Common myeloid progenitor, CD34-positive (primary cell): ENCODE results near the gene NEO1.
A peak's percentile ranks its signal among the peaks of the same experiment; 100 is the strongest.

Experiments
- CTCF ChIA-PET: fragments of 350-600 bp; sonication (Branson Sonifier 250); formaldehyde crosslinking; loops from one replicate; lab custom pipeline; 2021; ENCODE audit warnings: antibody characterized with exemption; lab: Charles Lee
- POLR2A ChIA-PET: fragments of 350-600 bp; sonication (Branson Sonifier 250); formaldehyde crosslinking; loops from one replicate; lab custom pipeline; 2021; ENCODE audit warnings: antibody characterized with exemption; lab: Charles Lee
- DNase-seq, 3 donors: peaks; one replicate each; pipeline versions ENCODE4 v3.0.0 to v3.0.0-alpha.2; 2013
- H3K27ac ChIP-seq, 2 experiments: 1 replicate in 1 of 2; 2 replicates in 1 of 2; pipeline ENCODE4 v1.7.0; 2013; ENCODE audit warnings: inconsistent platforms in 2 of 2, low read length in 2 of 2, mild to moderate bottlenecking in 2 of 2, low read depth in 1 of 2, moderate library complexity in 1 of 2; ENCODE audit not compliant: severe bottlenecking in 2 of 2, insufficient read depth in 1 of 2, poor library complexity in 1 of 2
- H3K27me3 ChIP-seq, 5 experiments: replicated peaks in 2 of 5; 1 replicate in 3 of 5; 2 replicates in 2 of 5; pipeline versions ENCODE4 v1.6.1 to v1.7.0; 2013; ENCODE audit warnings: low read length in 4 of 5, mild to moderate bottlenecking in 2 of 5, moderate library complexity in 2 of 5, inconsistent platforms in 1 of 5; ENCODE audit not compliant: insufficient read depth in 5 of 5, control insufficient read depth in 4 of 5
- H3K36me3 ChIP-seq, 4 experiments: 1 replicate in 2 of 4; 2 replicates in 2 of 4; pipeline versions ENCODE4 v1.6.1 to v1.7.0; 2013; ENCODE audit warnings: low read length in 3 of 4, control low read depth in 1 of 4, mild to moderate bottlenecking in 1 of 4; ENCODE audit not compliant: control insufficient read depth in 4 of 4, insufficient read depth in 4 of 4
- H3K4me1 ChIP-seq, 4 experiments: 1 replicate in 3 of 4; 2 replicates in 1 of 4; pipeline versions ENCODE4 v1.6.1 to v1.7.1; 2013; ENCODE audit warnings: low read length in 3 of 4, mild to moderate bottlenecking in 3 of 4, control low read depth in 1 of 4, inconsistent platforms in 1 of 4, moderate library complexity in 1 of 4; ENCODE audit not compliant: control insufficient read depth in 4 of 4, insufficient read depth in 4 of 4; ENCODE audit errors: control extremely low read depth in 1 of 4
- H3K4me3 ChIP-seq, 7 experiments: 1 replicate in 4 of 7; 2 replicates in 3 of 7; pipeline versions ENCODE4 v1.5.1 to v1.7.0; 2013; ENCODE audit warnings: mild to moderate bottlenecking in 7 of 7, low read length in 6 of 7, moderate library complexity in 6 of 7, inconsistent platforms in 2 of 7, low read depth in 2 of 7, control low read depth in 1 of 7; ENCODE audit not compliant: insufficient read depth in 4 of 7, control insufficient read depth in 1 of 7; ENCODE audit errors: extremely low read depth in 1 of 7
- H3K9me3 ChIP-seq, 5 experiments: 1 replicate in 4 of 5; 2 replicates in 1 of 5; pipeline versions ENCODE4 v1.6.1 to v1.7.1; 2013; ENCODE audit warnings: low read length in 4 of 5, mild to moderate bottlenecking in 2 of 5, inconsistent platforms in 1 of 5, low read depth in 1 of 5, moderate library complexity in 1 of 5; ENCODE audit not compliant: control insufficient read depth in 4 of 5, insufficient read depth in 2 of 5; ENCODE audit errors: control extremely low read depth in 1 of 5
- WGBS: methylation state at CpG from one replicate; pipeline ENCODE4 v1.1.5; 2013; ENCODE audit not compliant: insufficient coverage; 5-methylcytosine and 5-hydroxymethylcytosine counted together

NEO1 gene

GRCh38 chr15:73321496-73322450 is 269.5 kb downstream of the NEO1 start:
- ChIA-PET POLR2A (no interaction called here), CTCF (no interaction called here)
- H3K27ac ChIP-seq, result no peak overlapping the region
- WGBS, result 97% methylated on average over 13 of the region's 17 CpGs
- H3K36me3 ChIP-seq, result no peaks in the 10 kb centered on the region
- H3K4me3 ChIP-seq, result no peak overlapping the region
- DNase-seq, result no peak
- H3K4me1 ChIP-seq, result no peaks in the 10 kb centered on the region
- H3K9me3 ChIP-seq, result no peaks in the 10 kb centered on the region
- H3K27me3 ChIP-seq, result peaks cover 0 to 60% (median 10%) of the 10 kb centered on the region in 5 experiments

- Histone ChIP-seq H3K4me3 (no peak overlapping the region), H3K4me1 (no peaks in the 10 kb centered on the region), H3K27ac (no peak overlapping the region), H3K27me3 (peaks cover 0 to 55% (median 8%) of the 10 kb centered on the region in 5 experiments), H3K36me3 (no peaks in the 10 kb centered on the region), H3K9me3 (no peaks in the 10 kb centered on the region)
- no peak for DNase-seq
- ChIA-PET CTCF (no interaction called here), POLR2A (no interaction called here)
- 92% methylated on average over 25 of the region's 38 CpGs for WGBS
Measured at GRCh38 chr15:73322665-73323373, 270.6 kb downstream of the NEO1 start.

- H3K27me3 ChIP-seq, result peaks cover 0 to 50% (median 5%) of the 10 kb centered on the region in 5 experiments
- no peak overlapping the region for H3K4me3 ChIP-seq
- H3K9me3 ChIP-seq, result no peaks in the 10 kb centered on the region
- H3K27ac ChIP-seq, result no peak overlapping the region
- CTCF ChIA-PET, result no interaction called here
- 95% methylated on average over 30 of the region's 30 CpGs for WGBS
- no peaks in the 10 kb centered on the region for H3K36me3 ChIP-seq
- H3K4me1 ChIP-seq, result no peaks in the 10 kb centered on the region
- POLR2A ChIA-PET, result no interaction called here
- DNase-seq, result no peak
Measured at GRCh38 chr15:73323374-73323955, 271.2 kb downstream of the NEO1 start.

- POLR2A ChIA-PET, result no interaction called here
- DNase-seq, result no peak
- H3K27ac ChIP-seq, result no peak overlapping the region
- 98% methylated on average over 9 of the region's 16 CpGs for WGBS
- CTCF ChIA-PET, result no interaction called here
- no peaks in the 10 kb centered on the region for H3K9me3 ChIP-seq
- H3K27me3 ChIP-seq, result peaks cover 0 to 45% (median 3%) of the 10 kb centered on the region in 5 experiments
- no peak overlapping the region for H3K4me3 ChIP-seq
- no peaks in the 10 kb centered on the region for H3K36me3 ChIP-seq
- no peaks in the 10 kb centered on the region for H3K4me1 ChIP-seq
Measured at GRCh38 chr15:73323956-73324355, 271.7 kb downstream of the NEO1 start.

GRCh38 chr15:73324496-73325170 is 272.4 kb downstream of the NEO1 start:
- CTCF ChIA-PET, result interaction anchor here (0.6 kb wide), 1 partner anchor 98 kb away, joined by 3 read pairs; no protein-coding TSS in a partner anchor
- H3K4me3 ChIP-seq, result no peak overlapping the region
- POLR2A ChIA-PET, result interaction anchor here (0.6 kb wide), 1 partner anchor 1103 kb away, joined by 3 read pairs; no protein-coding TSS in a partner anchor
- H3K36me3 ChIP-seq, result no peaks in the 10 kb centered on the region
- no peak for DNase-seq
- no peaks in the 10 kb centered on the region for H3K9me3 ChIP-seq
- H3K27me3 ChIP-seq, result peaks cover 0 to 38% (median 3%) of the 10 kb centered on the region in 5 experiments
- no peaks in the 10 kb centered on the region for H3K4me1 ChIP-seq
- 97% methylated on average over 13 of the region's 16 CpGs for WGBS
- H3K27ac ChIP-seq, result no peak overlapping the region

GRCh38 chr15:73325191-73325861 is 273.1 kb downstream of the NEO1 start:
- H3K9me3 ChIP-seq, result no peaks in the 10 kb centered on the region
- H3K36me3 ChIP-seq, result no peaks in the 10 kb centered on the region
- H3K4me3 ChIP-seq, result no peak overlapping the region
- no peaks in the 10 kb centered on the region for H3K4me1 ChIP-seq
- peaks cover 0 to 32% (median 0%) of the 10 kb centered on the region in 5 experiments for H3K27me3 ChIP-seq
- POLR2A ChIA-PET, result interaction anchor here (0.6 kb wide), 1 partner anchor 1104 kb away, joined by 3 read pairs; no protein-coding TSS in a partner anchor
- CTCF ChIA-PET, result interaction anchor here (0.6 kb wide), 1 partner anchor 97 kb away, joined by 3 read pairs; no protein-coding TSS in a partner anchor
- peak; percentile 14 to 39 (median 34) for DNase-seq
- 59% methylated on average over 28 of the region's 29 CpGs for WGBS
- no peak overlapping the region for H3K27ac ChIP-seq
